Spleen (tissue), 7 donors: ENCODE measurements around the gene CBARP.

Experiments used
- POLR2A ChIP-seq, 3 donors: fragments of 450-650 bp; IDR thresholded peaks; one replicate each; pipeline ENCODE4 v1.5.1; 2017; ENCODE audit warnings: antibody characterized with exemption in 3 of 3, mild to moderate bottlenecking in 1 of 3
- POLR2AphosphoS5 ChIP-seq, 3 donors: sonication (generic); formaldehyde crosslinking; IDR thresholded peaks; one replicate each; pipeline ENCODE4 v1.5.1; 2017; ENCODE audit warnings: antibody characterized with exemption in 3 of 3
- TF ChIP-seq, protein P1 (sequence below), 11 experiments: fragments of 200-600 bp in 7 of 11; fragments of 450-650 bp in 4 of 11; sonication (generic) in 4 of 11; IDR thresholded peaks in 8 of 11; conservative IDR thresholded peaks in 3 of 11; 1 replicate in 7 of 11; 2 replicates in 4 of 11; pipeline versions ENCODE4 v1.4.0 to v1.8.0; 2016 to 2021; ENCODE audit warnings: antibody characterized with exemption in 11 of 11, inconsistent platforms in 4 of 11, mild to moderate bottlenecking in 1 of 11
- donor health status: DM: no; HTN: no; CAD: no; lungs with moderate emphysema.
- donor health status: DM: no; HTN: no; CAD: no.
- donor health status: DM: no; HTN: no; CAD: no.

DNA sequence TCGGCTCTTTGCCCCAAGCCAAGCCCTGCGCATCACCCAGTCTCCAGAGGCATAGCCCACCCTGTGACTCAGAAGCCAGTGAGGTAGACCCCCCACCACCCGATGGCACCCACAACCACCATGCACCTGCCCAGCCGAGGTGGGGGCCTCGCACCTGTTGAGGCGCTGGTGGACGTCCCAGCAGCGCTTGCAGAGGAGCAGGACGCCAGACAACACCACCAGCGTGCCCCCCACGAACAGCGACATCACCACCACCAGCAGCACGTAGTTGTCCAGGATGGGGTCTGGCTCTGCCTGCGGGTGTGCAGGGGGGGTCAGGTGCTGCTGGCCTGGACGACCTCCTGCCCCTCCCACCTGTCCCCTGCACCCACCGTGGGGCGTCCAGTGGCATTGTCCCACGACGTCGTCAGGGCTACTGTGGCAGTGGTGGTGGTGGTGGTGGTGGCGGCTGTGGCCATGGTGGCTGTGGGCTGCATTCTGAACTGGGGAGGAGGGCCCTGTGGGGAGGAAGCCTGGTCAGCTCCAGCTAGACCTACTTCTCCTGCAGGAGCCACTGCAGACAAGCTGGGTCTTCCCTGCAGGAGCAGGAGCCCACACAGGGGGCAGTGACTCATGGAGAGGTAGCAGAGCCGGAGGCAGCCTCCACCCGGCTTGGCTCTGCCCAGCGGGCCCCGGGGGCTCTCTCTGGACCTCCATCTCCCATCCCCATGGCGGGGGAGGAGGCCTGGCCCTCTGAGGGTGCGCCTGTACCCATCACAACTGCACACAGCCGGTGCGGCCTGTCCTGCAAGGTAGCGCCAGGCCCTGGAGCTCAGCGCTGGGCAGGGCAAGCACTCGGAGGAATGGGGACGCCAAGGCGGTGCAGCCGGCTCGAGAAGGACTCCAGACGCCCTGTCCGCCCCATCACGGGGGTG, 1.9 kb downstream of the CBARP start:
- no peak for TF ChIP-seq POLR2A (IDR thresholded peaks at IDR 0.05)
- TF ChIP-seq, protein P1, sequence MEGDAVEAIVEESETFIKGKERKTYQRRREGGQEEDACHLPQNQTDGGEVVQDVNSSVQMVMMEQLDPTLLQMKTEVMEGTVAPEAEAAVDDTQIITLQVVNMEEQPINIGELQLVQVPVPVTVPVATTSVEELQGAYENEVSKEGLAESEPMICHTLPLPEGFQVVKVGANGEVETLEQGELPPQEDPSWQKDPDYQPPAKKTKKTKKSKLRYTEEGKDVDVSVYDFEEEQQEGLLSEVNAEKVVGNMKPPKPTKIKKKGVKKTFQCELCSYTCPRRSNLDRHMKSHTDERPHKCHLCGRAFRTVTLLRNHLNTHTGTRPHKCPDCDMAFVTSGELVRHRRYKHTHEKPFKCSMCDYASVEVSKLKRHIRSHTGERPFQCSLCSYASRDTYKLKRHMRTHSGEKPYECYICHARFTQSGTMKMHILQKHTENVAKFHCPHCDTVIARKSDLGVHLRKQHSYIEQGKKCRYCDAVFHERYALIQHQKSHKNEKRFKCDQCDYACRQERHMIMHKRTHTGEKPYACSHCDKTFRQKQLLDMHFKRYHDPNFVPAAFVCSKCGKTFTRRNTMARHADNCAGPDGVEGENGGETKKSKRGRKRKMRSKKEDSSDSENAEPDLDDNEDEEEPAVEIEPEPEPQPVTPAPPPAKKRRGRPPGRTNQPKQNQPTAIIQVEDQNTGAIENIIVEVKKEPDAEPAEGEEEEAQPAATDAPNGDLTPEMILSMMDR (IDR thresholded peaks at IDR 0.05 in 8 of 11, conservative IDR thresholded peaks at IDR 0.05 in 3 of 11), result no peak
- no peak for TF ChIP-seq POLR2AphosphoS5 (IDR thresholded peaks at IDR 0.05)
